T-helper 1 cell treated with Interleukin-12 subunit alpha and Interleukin-12 subunit beta and Interleukin-4 antibody, amounts not matched to agents 30 μg/mL and 1 μg/mL, for 36 hours (primary cell): ENCODE data around the gene SORT1.
"Not testable (repeated sequence)": the region's sequence is repeated elsewhere in the genome, so short reads cannot be mapped to it uniquely, and the experiment has no call there.

Experiments used
- H3K27ac Mint-ChIP-seq: one replicate; pipeline ENCODE4 v1.8.0; 2021; ENCODE audit warnings: mild to moderate bottlenecking, mixed read lengths
- H3K27me3 Mint-ChIP-seq: one replicate; pipeline ENCODE4 v1.8.0; 2021; ENCODE audit warnings: low read depth, mixed read lengths
- H3K36me3 Mint-ChIP-seq: one replicate; pipeline ENCODE4 v1.8.0; 2021; ENCODE audit warnings: low read depth, mixed read lengths
- H3K4me1 Mint-ChIP-seq: one replicate; pipeline ENCODE4 v1.8.0; 2021; ENCODE audit warnings: low read depth, mixed read lengths
- H3K4me3 Mint-ChIP-seq: one replicate; pipeline ENCODE4 v1.8.0; 2021; ENCODE audit warnings: mild to moderate bottlenecking, moderate library complexity, mixed read lengths
- H3K9me3 Mint-ChIP-seq: one replicate; pipeline ENCODE4 v1.8.0; 2021; ENCODE audit warnings: mixed read lengths

SORT1 gene

GRCh38 chr1:109315288-109315687 is 82.4 kb downstream of the SORT1 start:
- Mint-ChIP-seq H3K4me3 (no peak overlapping the region), H3K9me3 (no peaks in the 10 kb centered on the region), H3K27ac (no peak overlapping the region), H3K36me3 (no peaks in the 10 kb centered on the region), H3K27me3 (peaks cover 8% of the 10 kb centered on the region), H3K4me1 (no peaks in the 10 kb centered on the region)

DNA sequence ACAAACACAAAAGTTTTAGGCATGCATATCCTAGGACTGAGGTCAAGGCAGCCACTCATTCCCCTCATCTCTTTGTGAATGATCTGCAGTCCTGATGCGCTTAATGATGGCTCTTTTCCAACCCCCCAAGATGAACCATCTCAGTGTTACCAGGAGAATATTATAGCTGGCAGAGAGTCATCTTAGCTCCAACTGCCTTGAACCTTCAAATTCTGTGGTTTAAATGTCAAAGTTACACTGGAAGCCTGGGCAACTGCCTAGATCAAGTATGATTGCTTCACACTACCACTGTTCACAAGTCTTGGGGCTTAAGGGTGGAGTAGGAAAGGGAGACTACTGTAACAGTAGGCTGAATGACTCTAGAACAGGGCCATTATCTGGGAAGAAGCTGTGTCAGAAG is 82.9 kb downstream of the SORT1 start:
- H3K27ac Mint-ChIP-seq: no peak overlapping the region
- H3K36me3 Mint-ChIP-seq: no peaks in the 10 kb centered on the region
- H3K27me3 Mint-ChIP-seq: peaks cover 11% of the 10 kb centered on the region
- H3K4me3 Mint-ChIP-seq: no peak overlapping the region
- no peaks in the 10 kb centered on the region for H3K9me3 Mint-ChIP-seq
- H3K4me1 Mint-ChIP-seq: no peaks in the 10 kb centered on the region

GRCh38 chr1:109312978-109313775 is 84.5 kb downstream of the SORT1 start:
- no peaks in the 10 kb centered on the region for H3K4me1 Mint-ChIP-seq
- no peaks in the 10 kb centered on the region for H3K9me3 Mint-ChIP-seq
- no peaks in the 10 kb centered on the region for H3K36me3 Mint-ChIP-seq
- peaks cover 20% of the 10 kb centered on the region for H3K27me3 Mint-ChIP-seq
- H3K27ac Mint-ChIP-seq: no peak overlapping the region
- H3K4me3 Mint-ChIP-seq: no peak overlapping the region

- no peak overlapping the region for H3K27ac Mint-ChIP-seq
- H3K4me1 Mint-ChIP-seq: no peaks in the 10 kb centered on the region
- H3K4me3 Mint-ChIP-seq: no peak overlapping the region
- no peaks in the 10 kb centered on the region for H3K36me3 Mint-ChIP-seq
- no peaks in the 10 kb centered on the region for H3K9me3 Mint-ChIP-seq
- H3K27me3 Mint-ChIP-seq: peaks cover 20% of the 10 kb centered on the region
Observed at GRCh38 chr1:109312246-109312645, 85.5 kb downstream of the SORT1 start.

DNA sequence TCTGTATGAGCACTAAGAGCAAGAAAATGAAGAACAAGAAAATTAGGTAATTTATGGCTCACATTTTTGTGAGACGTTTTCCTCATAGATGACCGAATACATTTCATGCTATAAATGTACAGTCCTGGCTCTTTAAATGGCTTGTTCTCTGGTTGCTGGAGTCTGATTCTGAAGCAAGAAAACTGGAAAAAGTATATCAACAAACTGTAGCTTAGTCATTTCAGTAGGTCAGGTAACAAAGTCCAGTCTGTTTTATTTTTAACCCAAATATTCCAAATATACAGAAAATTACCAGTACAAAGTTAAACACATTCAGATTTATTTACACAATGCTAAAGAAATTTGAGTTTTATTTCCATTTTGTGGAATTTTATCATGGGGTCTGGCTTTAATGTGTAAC is 88.4 kb downstream of the SORT1 start:
- Mint-ChIP-seq H3K27ac (no peak overlapping the region), H3K27me3 (peaks cover 18% of the 10 kb centered on the region), H3K36me3 (no peaks in the 10 kb centered on the region), H3K4me3 (no peak overlapping the region), H3K4me1 (no peaks in the 10 kb centered on the region), H3K9me3 (no peaks in the 10 kb centered on the region)

DNA sequence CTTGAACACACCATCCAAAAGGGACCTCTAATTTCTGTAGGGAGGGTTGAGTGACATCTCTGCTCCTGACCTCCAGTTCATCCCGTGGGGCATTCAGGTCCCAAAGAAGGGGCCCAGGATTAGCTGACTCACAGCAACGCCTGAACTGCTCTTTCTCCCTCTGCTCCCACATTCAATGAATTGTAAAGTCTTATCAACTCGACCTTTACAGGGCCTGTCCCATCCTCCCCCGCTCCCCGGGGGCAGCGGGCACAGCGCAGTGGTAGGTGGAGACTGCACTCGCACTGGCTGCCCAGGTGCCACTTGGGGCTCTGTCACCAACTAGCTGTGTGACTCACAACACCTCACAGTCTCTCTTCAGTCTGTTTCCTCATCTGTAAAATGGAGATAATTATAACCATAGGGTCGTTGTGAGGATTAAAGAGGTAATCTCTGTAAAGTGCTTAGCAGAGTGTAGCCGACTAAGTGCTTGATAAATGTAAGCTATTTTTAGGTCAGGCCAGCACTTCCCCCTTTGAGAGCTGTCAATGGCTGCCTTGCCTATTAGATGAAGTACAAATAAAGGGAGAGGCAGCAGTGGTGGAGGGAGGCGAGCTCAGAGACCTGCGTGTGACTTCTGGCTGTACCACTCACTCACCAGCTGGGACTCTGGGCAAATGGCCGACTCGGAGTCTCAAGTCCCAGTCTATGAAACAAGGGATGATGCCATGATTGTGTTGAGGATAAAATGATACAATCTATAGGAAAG is 90.3 kb downstream of the SORT1 start:
- Mint-ChIP-seq H3K4me1 (no peaks in the 10 kb centered on the region), H3K27me3 (peaks cover 15% of the 10 kb centered on the region), H3K36me3 (no peaks in the 10 kb centered on the region), H3K9me3 (no peaks in the 10 kb centered on the region), H3K27ac (no peak overlapping the region), H3K4me3 (no peak overlapping the region)

GRCh38 chr1:109306832-109307273 is 90.9 kb downstream of the SORT1 start, which contains the start of gene MYBPHL:
TSS of gene MYBPHL (minus strand) at chr1:109307011. CDS start at chr1:109306991, 20 bp downstream.
- H3K27ac Mint-ChIP-seq: no peak within 1 kb of the TSS
- no peaks in the 10 kb centered on the region for H3K36me3 Mint-ChIP-seq
- peaks cover 15% of the 10 kb centered on the region for H3K27me3 Mint-ChIP-seq
- H3K4me3 Mint-ChIP-seq: no peak within 1 kb of the TSS
- H3K9me3 Mint-ChIP-seq: no peaks in the 10 kb centered on the region
- H3K4me1 Mint-ChIP-seq: no peaks in the 10 kb centered on the region

- H3K4me1 Mint-ChIP-seq: not testable (repeated sequence)
Observed at GRCh38 chr1:109305991-109306390, 91.7 kb downstream of the SORT1 start.

DNA sequence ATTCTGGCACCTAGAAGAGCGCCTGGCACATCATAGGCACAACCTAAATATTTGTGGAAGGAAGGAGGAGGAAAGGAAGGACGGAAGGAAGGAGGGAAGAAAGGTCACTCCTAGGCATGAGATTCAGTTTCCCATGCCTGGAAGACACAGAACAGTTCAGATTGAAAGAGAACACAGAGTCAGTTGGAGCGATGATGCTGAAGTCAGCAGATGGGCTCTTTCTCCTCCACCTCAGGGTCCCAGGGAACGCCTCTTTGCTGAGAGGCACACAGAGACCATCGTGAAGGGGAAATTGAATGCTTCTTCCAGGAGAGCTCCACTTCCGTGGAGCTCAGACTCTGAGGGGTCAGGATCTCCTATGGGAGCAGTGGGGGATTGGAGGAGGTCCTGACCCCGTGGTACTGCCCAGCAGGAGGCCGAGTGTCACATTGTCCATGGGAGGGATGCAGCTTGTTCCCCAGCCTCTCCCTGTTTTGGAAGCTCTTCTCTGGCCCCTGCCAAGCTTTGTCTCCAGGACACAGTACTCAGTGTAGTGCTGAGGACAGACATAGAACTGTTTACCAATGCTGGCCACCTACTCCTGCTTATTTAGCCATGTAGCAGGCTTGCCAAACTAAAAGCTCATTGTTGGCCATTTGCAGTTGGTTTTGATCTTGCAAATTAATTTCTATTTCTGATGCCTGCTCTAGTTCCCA is 93.3 kb downstream of the SORT1 start:
- Mint-ChIP-seq H3K4me1 (no peaks in the 10 kb centered on the region), H3K4me3 (no peak overlapping the region), H3K36me3 (no peaks in the 10 kb centered on the region), H3K27me3 (peaks cover 14% of the 10 kb centered on the region), H3K27ac (no peak overlapping the region), H3K9me3 (no peaks in the 10 kb centered on the region)

More at GRCh38 chr1:109305991-109306390, 91.7 kb downstream of the SORT1 start:
- H3K4me3 Mint-ChIP-seq, H3K36me3 Mint-ChIP-seq, H3K27ac Mint-ChIP-seq, H3K9me3 Mint-ChIP-seq: not testable (repeated sequence)
- H3K27me3 Mint-ChIP-seq: peaks cover 15% of the 10 kb centered on the region

- H3K4me1 Mint-ChIP-seq: peaks cover 2% of the 10 kb centered on the region
- H3K27ac Mint-ChIP-seq: no peak overlapping the region
- peaks cover 9% of the 10 kb centered on the region for H3K27me3 Mint-ChIP-seq
- H3K4me3 Mint-ChIP-seq: no peak overlapping the region
- no peaks in the 10 kb centered on the region for H3K9me3 Mint-ChIP-seq
- no peaks in the 10 kb centered on the region for H3K36me3 Mint-ChIP-seq
Observed at GRCh38 chr1:109301874-109302273, 95.8 kb downstream of the SORT1 start.

DNA sequence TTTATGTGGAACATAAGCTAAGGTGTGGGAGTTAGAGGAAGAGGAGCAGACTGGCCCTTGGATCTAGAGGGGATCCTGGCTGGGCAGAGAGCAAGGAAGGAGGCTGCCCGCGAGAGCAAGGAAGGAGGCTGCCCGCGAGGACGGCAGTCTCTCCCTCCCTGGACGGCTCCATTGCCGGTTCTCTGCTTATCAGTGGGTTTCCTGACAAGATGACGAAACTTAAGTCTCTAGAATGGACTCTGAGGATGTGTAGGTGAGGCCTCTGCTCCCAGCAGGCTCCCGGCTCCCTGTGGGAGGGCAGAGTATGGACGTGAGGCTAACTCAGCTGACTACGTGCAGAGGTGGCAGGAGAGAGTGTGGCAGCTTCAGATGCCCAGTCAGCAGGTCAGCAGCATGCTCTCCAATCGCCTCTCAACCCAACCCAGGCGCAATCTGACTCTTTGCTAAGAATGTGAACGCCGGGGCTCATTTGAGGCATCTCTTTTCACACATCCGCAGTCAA is 97.0 kb downstream of the SORT1 start:
- Mint-ChIP-seq H3K36me3 (no peaks in the 10 kb centered on the region), H3K27ac (no peak overlapping the region), H3K4me3 (no peak overlapping the region), H3K4me1 (peaks cover 4% of the 10 kb centered on the region), H3K27me3 (peaks cover 10% of the 10 kb centered on the region), H3K9me3 (no peaks in the 10 kb centered on the region)

DNA sequence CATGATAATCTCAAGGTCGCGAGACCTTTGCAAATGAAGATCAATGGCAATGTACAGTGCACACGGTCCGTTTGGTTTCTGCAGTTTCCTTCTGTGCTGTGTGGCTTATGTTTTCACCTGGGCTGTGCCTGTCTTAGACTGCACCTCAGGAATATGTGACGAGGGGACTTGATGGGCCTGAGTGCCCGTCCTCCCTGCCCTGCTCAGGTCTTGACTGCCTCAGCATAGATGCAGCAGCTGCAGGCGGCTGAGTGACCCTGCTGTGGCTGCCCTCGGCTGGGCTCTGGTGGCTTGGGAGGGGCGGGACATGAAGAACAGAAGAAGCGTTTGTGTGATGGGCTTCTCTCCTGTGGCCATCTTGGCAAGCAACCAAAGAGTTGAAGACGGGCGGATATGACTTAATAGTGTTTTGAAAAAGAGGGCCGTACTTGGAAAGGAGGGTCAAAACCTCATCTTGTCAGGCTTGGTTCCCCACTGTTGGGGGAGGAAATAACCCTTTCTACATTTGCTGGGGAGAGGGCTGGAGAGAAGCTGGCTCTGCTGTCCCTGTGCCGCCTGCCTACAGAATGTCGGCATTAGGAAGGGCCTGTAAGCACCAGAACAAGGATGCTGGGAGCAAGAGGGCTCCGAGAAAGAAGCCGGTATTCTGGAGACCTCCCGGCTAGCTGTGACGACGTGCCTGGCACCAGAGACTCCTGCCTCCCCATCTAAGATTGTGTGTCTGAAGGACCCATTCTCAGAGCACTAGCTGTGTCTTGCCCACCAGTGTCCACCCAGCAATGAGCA is 98.0 kb downstream of the SORT1 start:
- peaks cover 13% of the 10 kb centered on the region for H3K27me3 Mint-ChIP-seq
- H3K36me3 Mint-ChIP-seq: no peaks in the 10 kb centered on the region
- H3K9me3 Mint-ChIP-seq: no peaks in the 10 kb centered on the region
- peaks cover 5% of the 10 kb centered on the region for H3K4me1 Mint-ChIP-seq
- no peak overlapping the region for H3K27ac Mint-ChIP-seq
- H3K4me3 Mint-ChIP-seq: no peak overlapping the region

DNA sequence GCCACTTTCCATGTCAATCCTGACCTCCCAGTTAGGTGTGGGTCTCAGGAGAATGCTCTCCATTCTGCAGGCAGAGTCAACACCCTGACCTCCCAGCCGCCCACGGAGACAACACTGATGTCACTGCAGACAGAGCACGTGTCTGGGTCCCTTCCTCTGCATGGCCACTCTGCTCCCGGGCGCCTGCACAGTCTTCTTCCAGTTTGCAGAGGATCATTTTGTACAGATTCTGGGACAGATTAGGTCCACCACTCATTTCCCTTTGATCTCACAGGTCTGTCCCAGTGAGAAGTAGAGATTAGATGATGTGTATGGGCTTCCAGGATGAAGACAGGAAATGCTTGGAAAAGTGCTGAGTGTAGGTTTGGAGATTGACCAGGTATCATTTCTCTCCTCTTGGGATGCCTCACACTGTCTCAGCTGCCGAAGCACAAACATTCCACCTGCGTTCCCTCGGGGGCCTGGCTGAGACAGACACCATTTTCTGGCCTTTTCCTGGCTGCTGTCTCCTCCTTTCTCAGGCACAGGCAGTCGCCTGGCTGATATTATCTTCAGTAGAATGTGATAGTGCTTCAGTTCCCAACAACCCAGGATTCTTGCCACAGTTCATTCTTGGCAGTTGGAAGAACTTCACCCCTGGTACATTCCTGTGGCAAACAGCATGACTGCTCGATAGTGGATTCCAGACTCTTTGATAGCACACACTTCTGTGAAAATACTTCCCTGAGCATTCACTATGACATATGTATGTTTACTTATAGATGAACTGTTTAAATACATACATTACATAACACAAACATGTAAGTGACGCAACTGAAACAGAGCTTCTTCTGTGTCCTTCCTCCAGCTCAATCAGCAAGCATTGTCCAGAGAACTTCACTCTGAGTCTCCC is 98.8 kb downstream of the SORT1 start:
- Mint-ChIP-seq H3K27ac (no peak overlapping the region), H3K4me3 (no peak overlapping the region), H3K4me1 (peaks cover 5% of the 10 kb centered on the region), H3K27me3 (peaks cover 21% of the 10 kb centered on the region), H3K9me3 (no peaks in the 10 kb centered on the region), H3K36me3 (no peaks in the 10 kb centered on the region)
